Prostate gland (tissue), 2 donors: ENCODE data around the gene CD38.

ENCODE experiments used
- POLR2AphosphoS5 ChIP-seq: sonication (generic); formaldehyde crosslinking; IDR thresholded peaks from one replicate; pipeline ENCODE4 v1.6.1; 2017; ENCODE audit warnings: antibody characterized with exemption
- TF ChIP-seq, protein P1 (sequence below), 4 experiments: fragments of 200-600 bp in 2 of 4; fragments of 450-650 bp in 2 of 4; sonication (generic) in 2 of 4; IDR thresholded peaks; 1 replicate in 3 of 4; 2 replicates in 1 of 4; pipeline ENCODE4 v1.5.1; 2016 to 2019; ENCODE audit warnings: antibody characterized with exemption in 4 of 4, mild to moderate bottlenecking in 2 of 4, moderate library complexity in 2 of 4

DNA sequence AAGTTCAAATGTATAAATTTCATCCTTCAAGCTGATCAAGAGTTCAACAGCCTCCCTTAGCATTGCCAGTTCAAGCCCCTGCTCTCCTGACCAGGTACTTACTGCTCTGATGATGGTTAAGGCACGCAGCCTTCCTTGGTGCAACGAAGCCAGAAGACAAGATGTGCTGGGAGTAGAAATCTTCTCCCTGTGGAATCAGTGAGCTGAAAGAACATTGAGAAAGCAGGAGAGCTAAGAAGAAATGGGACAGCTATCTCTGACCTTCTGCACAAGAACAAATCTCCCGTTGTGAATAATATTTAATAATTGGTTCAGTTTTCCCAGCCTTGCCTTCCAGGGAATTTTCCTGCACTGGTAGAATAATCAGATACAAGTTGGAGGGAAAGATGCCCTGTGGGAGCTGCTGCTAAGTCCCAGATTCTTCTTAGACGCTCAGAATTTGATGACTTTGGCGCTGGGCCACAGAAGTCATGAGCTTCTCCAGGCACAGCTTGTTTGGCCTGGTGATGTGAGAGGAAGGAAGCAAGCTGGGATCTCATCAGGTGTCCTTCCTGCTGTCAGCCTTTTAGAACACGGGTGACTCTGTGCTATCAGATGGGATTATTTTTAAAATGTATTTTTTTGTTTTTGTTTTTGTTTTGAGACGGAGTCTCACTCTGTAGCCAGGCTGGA lies 77.8 kb downstream of the CD38 start:
- TF ChIP-seq, protein P1, sequence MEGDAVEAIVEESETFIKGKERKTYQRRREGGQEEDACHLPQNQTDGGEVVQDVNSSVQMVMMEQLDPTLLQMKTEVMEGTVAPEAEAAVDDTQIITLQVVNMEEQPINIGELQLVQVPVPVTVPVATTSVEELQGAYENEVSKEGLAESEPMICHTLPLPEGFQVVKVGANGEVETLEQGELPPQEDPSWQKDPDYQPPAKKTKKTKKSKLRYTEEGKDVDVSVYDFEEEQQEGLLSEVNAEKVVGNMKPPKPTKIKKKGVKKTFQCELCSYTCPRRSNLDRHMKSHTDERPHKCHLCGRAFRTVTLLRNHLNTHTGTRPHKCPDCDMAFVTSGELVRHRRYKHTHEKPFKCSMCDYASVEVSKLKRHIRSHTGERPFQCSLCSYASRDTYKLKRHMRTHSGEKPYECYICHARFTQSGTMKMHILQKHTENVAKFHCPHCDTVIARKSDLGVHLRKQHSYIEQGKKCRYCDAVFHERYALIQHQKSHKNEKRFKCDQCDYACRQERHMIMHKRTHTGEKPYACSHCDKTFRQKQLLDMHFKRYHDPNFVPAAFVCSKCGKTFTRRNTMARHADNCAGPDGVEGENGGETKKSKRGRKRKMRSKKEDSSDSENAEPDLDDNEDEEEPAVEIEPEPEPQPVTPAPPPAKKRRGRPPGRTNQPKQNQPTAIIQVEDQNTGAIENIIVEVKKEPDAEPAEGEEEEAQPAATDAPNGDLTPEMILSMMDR (IDR thresholded peaks at IDR 0.05): no peak
- no peak for TF ChIP-seq POLR2AphosphoS5
